ENCODE measurements around the gene GPATCH4. TPM values are rescaled to one million over a fixed set of nuclear protein-coding genes. Genes with fewer than 3 reads are reported as not detected.
A peak's percentile ranks its signal among the peaks of the same experiment; 100 is the strongest.

GPATCH4 gene
- total and polyA plus RNA-seq, 2 of the 4 experiments (the other 2 are of a cell fraction) = 32.6 to 41.8 TPM

DNA sequence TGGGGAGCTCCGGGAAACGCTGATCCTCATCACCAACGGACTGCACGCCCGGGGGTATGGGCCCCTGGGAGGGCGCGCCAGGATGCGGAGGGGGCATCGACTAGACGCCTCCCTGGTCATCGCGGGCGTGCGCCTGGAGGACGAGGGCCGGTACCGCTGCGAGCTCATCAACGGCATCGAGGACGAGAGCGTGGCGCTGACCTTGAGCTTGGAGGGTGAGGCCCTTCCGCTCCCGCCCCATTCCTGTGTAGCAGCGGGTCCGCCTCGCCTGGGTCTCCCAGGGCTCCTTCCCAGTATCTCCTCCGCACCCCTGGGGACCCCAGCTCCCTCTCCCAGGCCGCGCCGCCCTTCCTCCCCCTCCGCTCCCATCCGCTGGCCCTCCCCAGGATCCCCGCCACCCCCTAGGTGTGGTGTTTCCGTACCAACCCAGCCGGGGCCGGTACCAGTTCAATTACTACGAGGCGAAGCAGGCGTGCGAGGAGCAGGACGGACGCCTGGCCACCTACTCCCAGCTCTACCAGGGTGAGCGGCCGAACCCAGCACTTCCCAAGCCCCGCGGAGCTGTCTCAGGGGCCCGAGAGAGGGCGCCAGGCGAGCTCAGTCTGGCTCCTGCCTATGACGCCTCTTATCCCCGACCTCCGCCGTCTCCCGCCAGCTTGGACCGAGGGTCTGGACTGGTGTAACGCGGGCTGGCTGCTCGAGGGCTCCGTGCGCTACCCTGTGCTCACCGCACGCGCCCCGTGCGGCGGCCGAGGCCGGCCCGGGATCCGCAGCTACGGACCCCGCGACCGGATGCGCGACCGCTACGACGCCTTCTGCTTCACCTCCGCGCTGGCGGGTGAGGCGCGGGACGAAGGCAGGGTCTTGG lies 22.9 kb upstream of the GPATCH4 start:
- H3K9ac ChIP-seq (ENCODE audit: low read depth, low read length) = no peak overlapping the region
- no peak overlapping the region for H3K14ac ChIP-seq (replicated peaks; ENCODE audit: low read depth, low read length)
- TF ChIP-seq, protein P1, sequence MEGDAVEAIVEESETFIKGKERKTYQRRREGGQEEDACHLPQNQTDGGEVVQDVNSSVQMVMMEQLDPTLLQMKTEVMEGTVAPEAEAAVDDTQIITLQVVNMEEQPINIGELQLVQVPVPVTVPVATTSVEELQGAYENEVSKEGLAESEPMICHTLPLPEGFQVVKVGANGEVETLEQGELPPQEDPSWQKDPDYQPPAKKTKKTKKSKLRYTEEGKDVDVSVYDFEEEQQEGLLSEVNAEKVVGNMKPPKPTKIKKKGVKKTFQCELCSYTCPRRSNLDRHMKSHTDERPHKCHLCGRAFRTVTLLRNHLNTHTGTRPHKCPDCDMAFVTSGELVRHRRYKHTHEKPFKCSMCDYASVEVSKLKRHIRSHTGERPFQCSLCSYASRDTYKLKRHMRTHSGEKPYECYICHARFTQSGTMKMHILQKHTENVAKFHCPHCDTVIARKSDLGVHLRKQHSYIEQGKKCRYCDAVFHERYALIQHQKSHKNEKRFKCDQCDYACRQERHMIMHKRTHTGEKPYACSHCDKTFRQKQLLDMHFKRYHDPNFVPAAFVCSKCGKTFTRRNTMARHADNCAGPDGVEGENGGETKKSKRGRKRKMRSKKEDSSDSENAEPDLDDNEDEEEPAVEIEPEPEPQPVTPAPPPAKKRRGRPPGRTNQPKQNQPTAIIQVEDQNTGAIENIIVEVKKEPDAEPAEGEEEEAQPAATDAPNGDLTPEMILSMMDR (conservative IDR thresholded peaks at IDR 0.05; ENCODE audit: low read depth, low read length) = peak; percentile 42
- no peak for TF ChIP-seq RCOR1 (IDR thresholded peaks at IDR 0.05; ENCODE audit: insufficient replicate concordance, low read length)
- TF ChIP-seq SMC3 (IDR thresholded peaks at IDR 0.05; ENCODE audit: low read depth, low read length) = 0 out of 2 replicates have a peak, but pooled peaks have one; percentile 27
- intact Hi-C loops (cut with micrococcal nuclease) (no loop called here), in situ Hi-C loops (cut with MboI; ENCODE audit: low sequenced_read_pairs) (loop anchor here (5.0 kb wide), 1 partner anchor 33 kb away; no protein-coding TSS in a partner anchor), dilution Hi-C loops (cut with HindIII; ENCODE audit: low sequenced_read_pairs, unreplicated experiment) (no loop called here)
- no peak overlapping the region for H2BK15ac ChIP-seq (ENCODE audit: low read depth, low read length)
- no peak overlapping the region for H3K23ac ChIP-seq (ENCODE audit: low read depth, low read length)
- DNase-seq (peak; percentile 24), ATAC-seq (ENCODE audit: low read depth) (peak; percentile 80)
- no peak overlapping the region for H4K5ac ChIP-seq (ENCODE audit: low read depth, low read length)
- POLR2A ChIA-PET (ENCODE audit: unreplicated experiment) = interaction anchor here (0.6 kb wide), 1 partner anchor 899 kb away, joined by 5 read pairs; no protein-coding TSS in a partner anchor
- peak overlapping the region; percentile 86 for H2AFZ ChIP-seq (replicated peaks; ENCODE audit: low read length, poor library complexity)
- no peak overlapping the region for H2BK120ac ChIP-seq (ENCODE audit: low read depth, low read length)
- no peaks in the 10 kb centered on the region for H3K9me1 ChIP-seq (ENCODE audit: insufficient read depth, low read length)
- H3K27ac ChIP-seq (ENCODE audit: insufficient read depth, low read length) = no peak overlapping the region
- H4K20me1 ChIP-seq (ENCODE audit: insufficient read depth, low read length) = peaks cover 7% of the 10 kb centered on the region
- peaks cover 66% of the 10 kb centered on the region for H3K27me3 ChIP-seq (ENCODE audit: control insufficient read depth, insufficient read depth, low read length)
- H3K36me3 ChIP-seq (ENCODE audit: control insufficient read depth, insufficient read depth, low read length) = no peaks in the 10 kb centered on the region
- H3K4me3 ChIP-seq (ENCODE audit: insufficient read depth, low read depth, low read length) = peak overlapping the region; percentile 48; the same call in 1 of the 2 replicates
- no peak overlapping the region for H3K56ac ChIP-seq (ENCODE audit: extremely low read depth, insufficient read depth, low read length)
- H2AK9ac ChIP-seq (replicated peaks; ENCODE audit: low read depth, low read length, poor library complexity) = peak overlapping the region; percentile 88
- CTCF ChIA-PET = interaction anchor here (0.6 to 1.8 kb wide), 10 partner anchors 12 to 238 kb away, joined by 3 to 9 read pairs (median 4); no protein-coding TSS in a partner anchor
- no peak overlapping the region for H2AK5ac ChIP-seq (ENCODE audit: low read depth, low read length)
- no peak overlapping the region for H3K18ac ChIP-seq (ENCODE audit: low read depth, low read length)
- 2% methylated on average over 37 of the region's 87 CpGs; no CpG with 5 or more reads in 1 of the 2 experiments for WGBS, 2 experiments (ENCODE audit: extremely low coverage in 2 of 2, insufficient read length in 1 of 2)
- H2BK20ac ChIP-seq (ENCODE audit: low read depth, low read length) = no peak overlapping the region
- H4K8ac ChIP-seq (ENCODE audit: low read depth in 2 of 2, low read length in 2 of 2) = no peak overlapping the region
- H3K9me3 ChIP-seq (ENCODE audit: control insufficient read depth, insufficient read depth, low read length) = no peaks in the 10 kb centered on the region
- peak overlapping the region; percentile 90 for H3K4me2 ChIP-seq (ENCODE audit: low read depth, low read length)
- H3K79me1 ChIP-seq (ENCODE audit: low read depth in 1 of 2, low read length in 2 of 2) = no peaks in the 10 kb centered on the region
- no peak overlapping the region for H3K4ac ChIP-seq (ENCODE audit: low read depth, low read length)
- no peak overlapping the region for H4K91ac ChIP-seq (ENCODE audit: insufficient read depth, low read depth, low read length)
- no TSS peak for BruUV-seq (replicated peaks)
- peaks cover 4% of the 10 kb centered on the region for H3K4me1 ChIP-seq (ENCODE audit: control insufficient read depth, insufficient read depth, low read length)
- H2BK5ac ChIP-seq (ENCODE audit: low read depth, low read length, poor library complexity, severe bottlenecking) = no peak overlapping the region

All from IMR-90 (cell line).